Activated CD8-positive, alpha-beta T cell treated with anti-CD3 and anti-CD28 coated beads for 36 hours (primary cell): ENCODE measurements around the gene GP5. TPM values are rescaled to one million over a fixed set of nuclear protein-coding genes. Genes with fewer than 3 reads are reported as not detected.
A peak's percentile ranks its signal among the peaks of the same experiment; 100 is the strongest.

Experiments
- ATAC-seq: fragments of 200-7000 bp; cut with Tn5 transposase; one replicate; pipeline ENCODE4 v1.10.0; 2021; ENCODE audit warnings: mild to moderate bottlenecking, moderate library complexity
- CTCF ChIA-PET: fragments of 350-600 bp; sonication (Branson Sonifier 250); formaldehyde crosslinking; loops from one replicate; lab custom pipeline; 2021; ENCODE audit warnings: antibody characterized with exemption; lab: Charles Lee
- POLR2A ChIA-PET: fragments of 350-600 bp; sonication (Branson Sonifier 250); formaldehyde crosslinking; loops from one replicate; lab custom pipeline; 2021; ENCODE audit warnings: antibody characterized with exemption; lab: Charles Lee
- DNase-seq: peaks from one replicate; pipeline ENCODE4 v3.0.0-alpha.2; 2020
- H3K27ac Mint-ChIP-seq: one replicate; pipeline ENCODE4 v1.8.0; 2021; ENCODE audit warnings: mild to moderate bottlenecking, mixed read lengths
- H3K27me3 Mint-ChIP-seq: one replicate; pipeline ENCODE4 v1.8.0; 2021; ENCODE audit warnings: mixed read lengths
- H3K36me3 Mint-ChIP-seq: one replicate; pipeline ENCODE4 v1.8.0; 2021; ENCODE audit warnings: low read depth, mixed read lengths
- H3K4me1 Mint-ChIP-seq: one replicate; pipeline ENCODE4 v1.8.0; 2021; ENCODE audit warnings: low read depth, mixed read lengths
- H3K4me3 Mint-ChIP-seq: one replicate; pipeline ENCODE4 v1.8.0; 2021; ENCODE audit warnings: mild to moderate bottlenecking, moderate library complexity, mixed read lengths
- H3K9me3 Mint-ChIP-seq: one replicate; pipeline ENCODE4 v1.8.0; 2021; ENCODE audit warnings: mixed read lengths
- CTCF ChIP-seq: fragments of 200-600 bp; IDR thresholded peaks from one replicate; pipeline ENCODE4 v1.8.0; 2022; ENCODE audit warnings: antibody characterized with exemption, mild to moderate bottlenecking
- intact Hi-C: fragments of 100-400 bp; cut with micrococcal nuclease; formaldehyde crosslinking; loops from one replicate; pipeline ENCODE4 v1.10.0; 2022
- total RNA-seq, 2 experiments: library from RNA; stranded (reverse); gene quantifications; one replicate each; pipeline ENCODE4 v1.2.3, GENCODE V29; 2021

GP5 gene, protein sequence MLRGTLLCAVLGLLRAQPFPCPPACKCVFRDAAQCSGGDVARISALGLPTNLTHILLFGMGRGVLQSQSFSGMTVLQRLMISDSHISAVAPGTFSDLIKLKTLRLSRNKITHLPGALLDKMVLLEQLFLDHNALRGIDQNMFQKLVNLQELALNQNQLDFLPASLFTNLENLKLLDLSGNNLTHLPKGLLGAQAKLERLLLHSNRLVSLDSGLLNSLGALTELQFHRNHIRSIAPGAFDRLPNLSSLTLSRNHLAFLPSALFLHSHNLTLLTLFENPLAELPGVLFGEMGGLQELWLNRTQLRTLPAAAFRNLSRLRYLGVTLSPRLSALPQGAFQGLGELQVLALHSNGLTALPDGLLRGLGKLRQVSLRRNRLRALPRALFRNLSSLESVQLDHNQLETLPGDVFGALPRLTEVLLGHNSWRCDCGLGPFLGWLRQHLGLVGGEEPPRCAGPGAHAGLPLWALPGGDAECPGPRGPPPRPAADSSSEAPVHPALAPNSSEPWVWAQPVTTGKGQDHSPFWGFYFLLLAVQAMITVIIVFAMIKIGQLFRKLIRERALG
- total RNA-seq, result under 1 TPM; 0.72 to 0.83 TPM

DNA sequence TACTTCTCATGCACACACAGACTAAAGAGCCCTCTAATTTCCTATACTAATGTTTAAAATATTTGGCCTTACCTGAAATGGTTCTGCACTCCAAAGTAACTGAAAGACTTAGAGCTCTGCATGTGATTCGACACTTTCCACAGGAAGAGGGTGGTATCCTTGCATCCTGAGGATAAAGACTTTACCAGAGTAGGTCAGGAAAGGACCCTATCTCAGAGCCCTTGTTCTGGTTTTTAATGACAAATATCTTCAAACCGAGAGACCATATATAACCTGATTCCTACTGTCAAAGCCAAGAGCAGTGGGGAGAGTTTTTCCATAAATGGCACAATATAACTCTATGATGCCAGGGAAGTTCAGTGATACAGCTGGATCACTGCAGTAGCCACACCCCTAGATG, at the start of gene GP5:
Gene GP5, minus strand, starts transcription at position 101 of the 400 bp plus-strand sequence. CDS start 984 bp downstream, outside the sequence.
- Mint-ChIP-seq H3K4me1 (peaks cover 55% of the 10 kb centered on the region), H3K27ac (no peak within 1 kb of the TSS)
- POLR2A ChIA-PET, result interaction anchor here (0.6 kb wide), 1 partner anchor 333 kb away, joined by 3 read pairs; no protein-coding TSS in a partner anchor

GRCh38 chr3:194447657-194448056, 48.6 kb upstream of the GP5 start:
- ChIA-PET CTCF (interaction anchor here (0.6 to 1.0 kb wide), 2 partner anchors 44 to 109 kb away, joined by 3 to 4 read pairs; no protein-coding TSS in a partner anchor), POLR2A (no interaction called here)
- peaks cover 51% of the 10 kb centered on the region for H3K36me3 Mint-ChIP-seq
- H3K27ac Mint-ChIP-seq, result no peak overlapping the region
- H3K9me3 Mint-ChIP-seq, result no peaks in the 10 kb centered on the region
- ATAC-seq, result no peak
- TF ChIP-seq CTCF, result no peak
- no peaks in the 10 kb centered on the region for H3K4me1 Mint-ChIP-seq
- DNase-seq, result no peak
- H3K4me3 Mint-ChIP-seq, result no peak overlapping the region
- intact Hi-C loops, result no loop called here
- no peaks in the 10 kb centered on the region for H3K27me3 Mint-ChIP-seq

More for the DNA sequence above, at the start of gene GP5:
- ATAC-seq (no peak), DNase-seq (no peak)
- Mint-ChIP-seq H3K4me3 (peak within 1 kb of the TSS; percentile 69), H3K27me3 (peaks cover 18% of the 10 kb centered on the region), H3K36me3 (peaks cover 3% of the 10 kb centered on the region), H3K9me3 (no peaks in the 10 kb centered on the region)
- TF ChIP-seq CTCF, result no peak
- intact Hi-C loops, result no loop called here
- CTCF ChIA-PET, result interaction anchor here (1.0 to 15.5 kb wide), 4 partner anchors 56 to 234 kb away, joined by 3 to 188 read pairs (median 21); partner anchors contain the start of gene TMEM44

DNA sequence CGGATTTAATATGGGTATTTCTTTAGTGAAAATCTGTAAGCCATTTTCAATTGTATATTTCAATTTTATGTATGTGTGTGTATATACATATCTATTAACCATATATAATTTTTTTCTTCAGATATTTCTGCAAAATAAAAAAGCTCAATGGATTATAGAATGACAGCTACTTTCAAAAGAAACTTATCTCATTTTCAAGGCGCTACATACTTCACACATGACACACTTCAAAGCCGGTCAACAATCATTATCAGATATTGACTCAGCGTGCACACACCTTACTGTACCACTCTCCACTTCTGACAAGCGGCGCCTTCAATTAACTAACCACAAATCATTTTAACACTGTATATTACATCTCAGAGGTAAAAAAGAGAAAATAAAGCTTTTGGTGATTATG, 48.1 kb upstream of the GP5 start:
- no peaks in the 10 kb centered on the region for H3K9me3 Mint-ChIP-seq
- no peak for TF ChIP-seq CTCF
- CTCF ChIA-PET, result interaction anchor here (0.6 to 1.0 kb wide), 3 partner anchors 43 to 113 kb away, joined by 3 to 4 read pairs (median 3); no protein-coding TSS in a partner anchor
- POLR2A ChIA-PET, result no interaction called here
- intact Hi-C loops, result no loop called here
- ATAC-seq (no peak), DNase-seq (no peak)
- H3K4me1 Mint-ChIP-seq, result no peaks in the 10 kb centered on the region
- peaks cover 50% of the 10 kb centered on the region for H3K36me3 Mint-ChIP-seq
- no peak overlapping the region for H3K27ac Mint-ChIP-seq
- H3K27me3 Mint-ChIP-seq, result no peaks in the 10 kb centered on the region
- H3K4me3 Mint-ChIP-seq, result no peak overlapping the region

DNA sequence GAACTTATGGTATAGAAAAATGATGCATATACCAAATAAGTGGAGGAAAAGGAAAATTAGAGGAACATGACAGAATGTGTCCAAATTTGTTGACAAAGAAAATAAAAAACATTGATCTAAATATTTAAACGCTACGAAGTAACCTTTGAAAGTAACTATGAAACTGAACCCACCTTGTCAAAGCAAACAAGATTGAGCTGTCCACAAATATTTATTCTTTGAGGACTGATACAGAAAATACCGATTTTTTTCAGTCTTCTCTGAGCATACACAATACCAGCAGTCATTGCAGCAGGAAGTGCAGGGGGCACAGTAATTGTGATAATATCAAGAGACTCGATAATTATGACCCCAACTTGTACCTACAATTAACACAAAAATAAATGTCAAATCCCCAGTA, 47.7 kb upstream of the GP5 start:
- H3K36me3 Mint-ChIP-seq, result peaks cover 48% of the 10 kb centered on the region
- ChIA-PET POLR2A (no interaction called here), CTCF (interaction anchor here (0.7 to 1.4 kb wide), 2 partner anchors 43 to 113 kb away, joined by 3 to 4 read pairs; no protein-coding TSS in a partner anchor)
- intact Hi-C loops, result no loop called here
- H3K4me1 Mint-ChIP-seq, result no peaks in the 10 kb centered on the region
- no peaks in the 10 kb centered on the region for H3K9me3 Mint-ChIP-seq
- no peaks in the 10 kb centered on the region for H3K27me3 Mint-ChIP-seq
- no peak for TF ChIP-seq CTCF
- no peak for ATAC-seq
- no peak overlapping the region for H3K4me3 Mint-ChIP-seq
- DNase-seq, result no peak
- no peak overlapping the region for H3K27ac Mint-ChIP-seq
